ENCODE results near the gene THUMPD2.

- TF ChIP-seq ZNF274 (IDR thresholded peaks at IDR 0.05; ENCODE audit: low read depth, low read length) (no peak), YY1 (IDR thresholded peaks at IDR 0.05; ENCODE audit: insufficient read depth, insufficient read length) (no peak), SUZ12 (IDR thresholded peaks at IDR 0.05; ENCODE audit: extremely low read depth, insufficient read depth, insufficient read length) (no peak)
Observed at GRCh38 chr2:39706945-39707344, 72.1 kb downstream of the THUMPD2 start.
